Measurements from ENCODE around the gene ADIRF.

- TF ChIP-seq, protein P1, sequence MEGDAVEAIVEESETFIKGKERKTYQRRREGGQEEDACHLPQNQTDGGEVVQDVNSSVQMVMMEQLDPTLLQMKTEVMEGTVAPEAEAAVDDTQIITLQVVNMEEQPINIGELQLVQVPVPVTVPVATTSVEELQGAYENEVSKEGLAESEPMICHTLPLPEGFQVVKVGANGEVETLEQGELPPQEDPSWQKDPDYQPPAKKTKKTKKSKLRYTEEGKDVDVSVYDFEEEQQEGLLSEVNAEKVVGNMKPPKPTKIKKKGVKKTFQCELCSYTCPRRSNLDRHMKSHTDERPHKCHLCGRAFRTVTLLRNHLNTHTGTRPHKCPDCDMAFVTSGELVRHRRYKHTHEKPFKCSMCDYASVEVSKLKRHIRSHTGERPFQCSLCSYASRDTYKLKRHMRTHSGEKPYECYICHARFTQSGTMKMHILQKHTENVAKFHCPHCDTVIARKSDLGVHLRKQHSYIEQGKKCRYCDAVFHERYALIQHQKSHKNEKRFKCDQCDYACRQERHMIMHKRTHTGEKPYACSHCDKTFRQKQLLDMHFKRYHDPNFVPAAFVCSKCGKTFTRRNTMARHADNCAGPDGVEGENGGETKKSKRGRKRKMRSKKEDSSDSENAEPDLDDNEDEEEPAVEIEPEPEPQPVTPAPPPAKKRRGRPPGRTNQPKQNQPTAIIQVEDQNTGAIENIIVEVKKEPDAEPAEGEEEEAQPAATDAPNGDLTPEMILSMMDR (conservative IDR thresholded peaks at IDR 0.05; ENCODE audit: low read length) = no peak
- TF ChIP-seq EZH2phosphoT487 (IDR thresholded peaks at IDR 0.05; ENCODE audit: borderline replicate concordance, low read depth, low read length) = no peak
Observed at GRCh38 chr10:86964847-86965190, 3.5 kb upstream of the ADIRF start.
